DND-41 (cell line): ENCODE data around the gene SLC22A31.

Source experiments
- EZH2 ChIP-seq: IDR thresholded peaks from 3 replicates; pipeline ENCODE4 v1.6.1; 2012; ENCODE audit warnings: borderline replicate concordance, low read depth, mild to moderate bottlenecking, moderate library complexity, low read length, inconsistent platforms; ENCODE audit not compliant: severe bottlenecking
- TF ChIP-seq, protein P1 (sequence below): IDR thresholded peaks from 2 replicates; pipeline ENCODE4 v1.5.1; 2012; ENCODE audit warnings: borderline replicate concordance, low read length, moderate library complexity, mild to moderate bottlenecking; ENCODE audit not compliant: poor library complexity, severe bottlenecking; ENCODE audit errors: extremely low read depth

- TF ChIP-seq, protein P1, sequence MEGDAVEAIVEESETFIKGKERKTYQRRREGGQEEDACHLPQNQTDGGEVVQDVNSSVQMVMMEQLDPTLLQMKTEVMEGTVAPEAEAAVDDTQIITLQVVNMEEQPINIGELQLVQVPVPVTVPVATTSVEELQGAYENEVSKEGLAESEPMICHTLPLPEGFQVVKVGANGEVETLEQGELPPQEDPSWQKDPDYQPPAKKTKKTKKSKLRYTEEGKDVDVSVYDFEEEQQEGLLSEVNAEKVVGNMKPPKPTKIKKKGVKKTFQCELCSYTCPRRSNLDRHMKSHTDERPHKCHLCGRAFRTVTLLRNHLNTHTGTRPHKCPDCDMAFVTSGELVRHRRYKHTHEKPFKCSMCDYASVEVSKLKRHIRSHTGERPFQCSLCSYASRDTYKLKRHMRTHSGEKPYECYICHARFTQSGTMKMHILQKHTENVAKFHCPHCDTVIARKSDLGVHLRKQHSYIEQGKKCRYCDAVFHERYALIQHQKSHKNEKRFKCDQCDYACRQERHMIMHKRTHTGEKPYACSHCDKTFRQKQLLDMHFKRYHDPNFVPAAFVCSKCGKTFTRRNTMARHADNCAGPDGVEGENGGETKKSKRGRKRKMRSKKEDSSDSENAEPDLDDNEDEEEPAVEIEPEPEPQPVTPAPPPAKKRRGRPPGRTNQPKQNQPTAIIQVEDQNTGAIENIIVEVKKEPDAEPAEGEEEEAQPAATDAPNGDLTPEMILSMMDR, result no peak
- no peak for TF ChIP-seq EZH2
Observed at GRCh38 chr16:89244754-89245153, 44.4 kb upstream of the SLC22A31 start.
